ENCODE measurements around the gene JPT1.

- TF ChIP-seq POLR2A (IDR thresholded peaks at IDR 0.05; ENCODE audit: low read depth, low read length), result no peak
- no peak for TF ChIP-seq TAF1 (IDR thresholded peaks at IDR 0.05; ENCODE audit: low read depth, low read length)
These were observed 45.7 kb upstream of the JPT1 start for GRCh38 chr17:75199886-75200618.

Data from GM12891 (cell line).